A673 (cell line): ENCODE measurements around the gene IFFO2.

Experiments
- CTCF ChIP-seq: fragments of 300-800, 200-600 bp; sonication (generic); conservative IDR thresholded peaks from 2 replicates; pipeline ENCODE4 v1.5.1; 2017; ENCODE audit warnings: low read depth, mild to moderate bottlenecking, antibody characterized with exemption, low read length, moderate library complexity, mixed read lengths
- EZH2 ChIP-seq: fragments of 200-600 bp; sonication (generic); IDR thresholded peaks from 2 replicates; pipeline ENCODE4 v1.6.1; 2017; ENCODE audit warnings: borderline replicate concordance, low read depth, mild to moderate bottlenecking, mixed read lengths, antibody characterized with exemption, low read length; ENCODE audit not compliant: poor library complexity, severe bottlenecking

GRCh38 chr1:18871401-18872070 lies 84.9 kb downstream of the IFFO2 start:
- no peak for TF ChIP-seq CTCF
- TF ChIP-seq EZH2, result no peak
